Liver (tissue), 3 donors: ENCODE results near the gene FAT2.

Experiments used
- CTCF ChIP-seq: fragments of 150-350 bp; IDR thresholded peaks from 2 replicates; pipeline ENCODE4 v1.5.1; 2017; ENCODE audit warnings: improper control_type of control experiment, low read depth, low read length; ENCODE audit not compliant: missing input control
- FOXA1 ChIP-seq: IDR thresholded peaks from 2 replicates; pipeline ENCODE4 v1.6.1; 2016; ENCODE audit warnings: antibody characterized with exemption
- GABPA ChIP-seq, 2 donors: IDR thresholded peaks in 1 of 2; conservative IDR thresholded peaks in 1 of 2; 2 replicates each; pipeline ENCODE4 v1.6.1; 2016; ENCODE audit warnings: antibody characterized with exemption in 2 of 2, mild to moderate bottlenecking in 1 of 2, moderate library complexity in 1 of 2
- RAD21 ChIP-seq, 2 donors: IDR thresholded peaks; 2 replicates each; pipeline ENCODE4 v1.6.1; 2016; ENCODE audit warnings: antibody characterized with exemption in 2 of 2, mild to moderate bottlenecking in 2 of 2
- donor health status: healthy.
- donor health status: healthy.

GRCh38 chr5:151607304-151607703 lies 16.2 kb upstream of the FAT2 start:
- no peak for TF ChIP-seq FOXA1
- no peak for TF ChIP-seq GABPA (IDR thresholded peaks at IDR 0.05 in 1 of 2, conservative IDR thresholded peaks at IDR 0.05 in 1 of 2)
- TF ChIP-seq CTCF = no peak
- no peak for TF ChIP-seq RAD21 (IDR thresholded peaks at IDR 0.05)
